Endothelial cell of umbilical vein (primary cell): ENCODE data around the gene APOB.

ENCODE experiments used
- CTCF ChIP-seq, 2 donors: IDR thresholded peaks; 1 replicate in 1 of 2; 2 replicates in 1 of 2; pipeline ENCODE4 v1.5.1; 2011; ENCODE audit warnings: low read length in 2 of 2, mild to moderate bottlenecking in 2 of 2, moderate library complexity in 2 of 2, control low read depth in 1 of 2, inconsistent platforms in 1 of 2, low read depth in 1 of 2; ENCODE audit not compliant: insufficient read depth in 1 of 2; ENCODE audit errors: extremely low read depth in 1 of 2
- POLR2A ChIP-seq: IDR thresholded peaks from 2 replicates; pipeline ENCODE4 v1.6.1; 2012; ENCODE audit warnings: low read depth, mild to moderate bottlenecking, control low read depth, low read length

GRCh38 chr2:21003572-21004180 lies 40.2 kb downstream of the APOB start:
- TF ChIP-seq POLR2A (no peak), CTCF (IDR thresholded peaks at IDR 0.05; ENCODE audit: extremely low read depth in 1 of 2, insufficient read depth in 1 of 2, low read depth in 1 of 2, low read length in 2 of 2) (no peak)
